ENCODE measurements around the gene ABT1.
A peak's percentile ranks its signal among the peaks of the same experiment; 100 is the strongest.

The ABT1 gene

GRCh38 chr6:26552640-26553188, 44.0 kb upstream of the ABT1 start:
- H3K36me3 ChIP-seq (ENCODE audit: control insufficient read depth, low read length) = no peaks in the 10 kb centered on the region
- H3K79me2 ChIP-seq (ENCODE audit: control insufficient read depth, low read length) = no peaks in the 10 kb centered on the region
- no peaks in the 10 kb centered on the region for H3K27me3 ChIP-seq (ENCODE audit: control insufficient read depth, low read length)
- H3K4me3 ChIP-seq (ENCODE audit: low read length) = peak overlapping the region; percentile 99
- no peaks in the 10 kb centered on the region for H3K9me2 ChIP-seq (replicated peaks; ENCODE audit: control insufficient read depth, low read length)
- H3K4me1 ChIP-seq (ENCODE audit: control insufficient read depth, low read length) = peaks cover 48% of the 10 kb centered on the region
- no peaks in the 10 kb centered on the region for H3K9me3 ChIP-seq (ENCODE audit: control insufficient read depth, insufficient read depth, low read length)
- TF ChIP-seq CTCF (IDR thresholded peaks at IDR 0.05; ENCODE audit: low read depth, low read length, poor library complexity, severe bottlenecking) (no peak), EZH2phosphoT487 (IDR thresholded peaks at IDR 0.05; ENCODE audit: borderline replicate concordance, low read length) (no peak)
- H3F3A ChIP-seq (ENCODE audit: control insufficient read depth, insufficient read depth) = peaks cover 32% of the 10 kb centered on the region
- 0 out of 2 replicates have a peak overlapping the region, but pooled peaks have one; percentile 75 for H3K27ac ChIP-seq (ENCODE audit: low read depth, low read length)
- peak overlapping the region; percentile 87 for H3K4me2 ChIP-seq (ENCODE audit: low read length)
- no peaks in the 10 kb centered on the region for H4K20me1 ChIP-seq (ENCODE audit: control insufficient read depth, insufficient read depth, low read depth, low read length)

DNA sequence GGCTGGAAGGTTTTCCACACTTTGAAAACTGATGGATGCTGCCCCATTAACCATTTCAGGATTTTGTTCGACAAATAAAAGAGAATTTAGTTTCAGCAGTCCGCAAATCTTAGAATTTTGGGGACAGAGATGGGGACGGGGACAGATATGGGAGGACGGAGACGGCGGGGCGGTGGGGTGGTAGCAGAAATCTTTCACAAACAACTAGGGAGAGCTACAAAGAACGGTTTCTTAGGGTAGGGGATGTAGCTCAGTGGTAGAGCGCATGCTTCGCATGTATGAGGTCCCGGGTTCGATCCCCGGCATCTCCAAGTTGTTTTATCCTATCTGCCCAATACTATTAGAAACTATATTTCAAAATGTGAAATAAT, 43.5 kb upstream of the ABT1 start:
- peaks cover 29% of the 10 kb centered on the region for H3F3A ChIP-seq (ENCODE audit: control insufficient read depth, insufficient read depth)

DNA sequence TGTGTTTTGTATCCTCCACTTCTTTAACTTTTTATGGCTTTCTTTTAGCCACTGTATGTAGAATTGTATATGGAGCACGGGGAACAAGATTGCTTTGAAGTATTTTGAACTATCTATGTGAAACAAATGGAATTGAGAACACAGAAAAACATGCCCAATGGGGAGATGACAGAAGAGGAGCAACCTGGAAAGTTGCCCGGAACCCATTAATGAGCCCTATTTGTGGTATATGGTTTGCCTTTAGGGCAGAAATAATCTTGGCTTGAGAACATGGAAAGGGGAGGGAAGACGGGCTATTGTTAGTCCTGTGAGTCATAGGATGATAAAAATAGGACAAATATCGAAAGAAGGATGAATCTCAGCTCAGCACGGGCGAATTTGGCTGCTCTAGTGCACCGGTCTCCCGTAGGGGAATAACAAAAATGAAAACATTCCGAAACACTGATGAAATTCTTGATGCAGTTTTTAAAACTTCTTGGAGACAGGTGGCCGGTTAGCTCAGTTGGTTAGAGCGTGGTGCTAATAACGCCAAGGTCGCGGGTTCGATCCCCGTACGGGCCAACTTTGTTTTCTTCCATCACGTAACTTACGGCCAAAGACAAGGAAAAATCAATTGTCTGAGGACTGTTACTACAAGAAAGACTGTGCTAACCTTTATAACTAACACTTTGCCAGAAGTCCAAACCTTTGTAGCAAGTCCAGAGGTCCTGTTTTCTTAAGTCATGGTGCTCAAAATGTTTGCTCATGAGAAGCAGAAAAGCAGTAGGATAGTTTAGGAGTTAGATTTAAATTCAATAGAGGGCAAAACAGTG, 42.9 kb upstream of the ABT1 start:
- Histone ChIP-seq H3F3A (ENCODE audit: control insufficient read depth, insufficient read depth) (peaks cover 28% of the 10 kb centered on the region), H3K36me3 (ENCODE audit: control insufficient read depth, low read length) (no peaks in the 10 kb centered on the region), H3K4me1 (ENCODE audit: control insufficient read depth, low read length) (peaks cover 48% of the 10 kb centered on the region), H3K4me2 (ENCODE audit: low read length) (peak overlapping the region; percentile 87), H3K9me2 (replicated peaks; ENCODE audit: control insufficient read depth, low read length) (no peaks in the 10 kb centered on the region), H3K27me3 (ENCODE audit: control insufficient read depth, low read length) (no peaks in the 10 kb centered on the region), H3K9me3 (ENCODE audit: control insufficient read depth, insufficient read depth, low read length) (no peaks in the 10 kb centered on the region), H3K79me2 (ENCODE audit: control insufficient read depth, low read length) (no peaks in the 10 kb centered on the region), H3K27ac (ENCODE audit: low read depth, low read length) (peak overlapping the region; percentile 75), H4K20me1 (ENCODE audit: control insufficient read depth, insufficient read depth, low read depth, low read length) (no peaks in the 10 kb centered on the region), H3K4me3 (ENCODE audit: low read length) (peak overlapping the region; percentile 99)
- TF ChIP-seq EZH2phosphoT487 (IDR thresholded peaks at IDR 0.05; ENCODE audit: borderline replicate concordance, low read length) (no peak), CTCF (IDR thresholded peaks at IDR 0.05; ENCODE audit: low read depth, low read length, poor library complexity, severe bottlenecking) (no peak)

More for the DNA sequence above, 43.5 kb upstream of the ABT1 start:
- Histone ChIP-seq H3K4me1 (ENCODE audit: control insufficient read depth, low read length) (peaks cover 48% of the 10 kb centered on the region), H3K79me2 (ENCODE audit: control insufficient read depth, low read length) (no peaks in the 10 kb centered on the region), H3K9me3 (ENCODE audit: control insufficient read depth, insufficient read depth, low read length) (no peaks in the 10 kb centered on the region), H3K36me3 (ENCODE audit: control insufficient read depth, low read length) (no peaks in the 10 kb centered on the region), H3K4me2 (ENCODE audit: low read length) (peak overlapping the region; percentile 87), H3K9me2 (replicated peaks; ENCODE audit: control insufficient read depth, low read length) (no peaks in the 10 kb centered on the region), H3K27me3 (ENCODE audit: control insufficient read depth, low read length) (no peaks in the 10 kb centered on the region), H3K4me3 (ENCODE audit: low read length) (peak overlapping the region; percentile 99), H4K20me1 (ENCODE audit: control insufficient read depth, insufficient read depth, low read depth, low read length) (no peaks in the 10 kb centered on the region), H3K27ac (ENCODE audit: low read depth, low read length) (peak overlapping the region; percentile 75)
- TF ChIP-seq EZH2phosphoT487 (IDR thresholded peaks at IDR 0.05; ENCODE audit: borderline replicate concordance, low read length) (no peak), CTCF (IDR thresholded peaks at IDR 0.05; ENCODE audit: low read depth, low read length, poor library complexity, severe bottlenecking) (no peak)

Data from DOHH2 (cell line).